NCI-H69 (cell line): ENCODE measurements around the gene VWA1.
"Not testable (repeated sequence)": the region's sequence is repeated elsewhere in the genome, so short reads cannot be mapped to it uniquely, and the experiment has no call there.

Source experiments
- DNase-seq: peaks from one replicate; lab custom pipeline; 2025; lab: John Stamatoyannopoulos, UW

VWA1 gene

GRCh38 chr1:1485755-1486317, 50.3 kb downstream of the VWA1 start:
- DNase-seq, result not testable (repeated sequence)

DNA sequence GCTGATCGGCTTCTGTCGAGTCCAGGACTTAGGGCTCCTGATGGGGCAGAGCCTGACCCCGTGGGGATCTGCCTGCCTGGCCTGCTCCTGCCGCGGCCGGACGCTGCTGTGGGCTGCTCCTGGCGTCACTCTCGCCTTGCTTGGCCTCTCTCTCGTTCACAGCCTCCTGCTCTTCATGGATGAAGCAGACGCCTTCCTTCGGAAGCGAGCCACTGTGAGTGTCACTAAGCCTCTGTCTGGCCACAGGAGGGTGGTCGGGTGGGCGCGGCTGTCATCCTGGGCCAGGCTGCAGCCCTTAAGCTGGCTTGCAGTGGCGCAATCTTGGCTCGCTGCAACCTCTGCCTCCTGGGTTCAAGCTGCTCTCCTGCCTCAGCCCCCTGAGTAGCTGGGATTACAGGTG, 52.2 kb downstream of the VWA1 start:
- DNase-seq, result no peak

GRCh38 chr1:1489231-1489630, 53.7 kb downstream of the VWA1 start:
- DNase-seq, result no peak

DNA sequence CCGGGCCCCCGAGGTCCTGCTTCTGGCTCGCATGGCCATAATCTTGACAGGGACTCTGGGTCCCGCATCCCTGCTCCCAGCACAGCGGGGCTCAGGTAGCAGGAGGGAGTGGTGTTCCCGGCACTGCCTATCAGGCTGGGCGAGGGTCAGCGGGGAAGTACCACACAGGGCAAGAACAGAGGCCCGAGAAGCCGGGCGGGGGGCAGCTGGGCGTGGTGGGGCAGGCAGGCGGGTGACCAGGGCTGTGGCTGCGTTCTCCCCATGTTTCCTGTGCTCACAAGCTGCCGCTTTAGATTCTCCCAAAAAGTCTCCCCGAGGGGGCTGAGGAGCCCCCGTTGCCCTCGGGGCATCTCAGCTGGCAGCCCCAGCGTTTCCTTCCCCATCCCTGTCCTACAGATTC, 54.4 kb downstream of the VWA1 start:
- DNase-seq, result no peak

GRCh38 chr1:1490633-1491230, 55.2 kb downstream of the VWA1 start:
- DNase-seq, result no peak

DNA sequence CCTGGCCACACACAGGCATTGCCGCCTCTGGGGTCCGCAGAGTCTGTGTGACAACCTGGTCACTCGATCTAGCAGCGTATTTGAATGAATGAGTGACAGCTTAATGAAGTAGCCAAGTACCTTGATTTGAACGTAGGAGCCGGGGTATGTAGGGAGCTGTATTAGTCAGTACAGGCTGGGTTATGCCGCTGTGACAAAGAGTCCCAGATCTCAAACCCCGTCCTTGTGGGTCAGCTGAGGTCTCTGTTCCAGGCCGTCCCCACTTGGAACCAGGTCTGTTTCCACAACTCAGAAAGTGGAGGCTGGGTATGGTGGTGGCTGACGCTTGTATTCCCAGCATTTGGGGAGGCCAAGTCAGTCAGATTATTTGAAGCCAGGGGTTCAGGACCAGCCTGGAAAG, 56.1 kb downstream of the VWA1 start:
- no peak for DNase-seq
